GM12878 (cell line): ENCODE results near the gene STON2.

Source experiments
- CHD1 ChIP-seq: IDR thresholded peaks from 2 replicates; pipeline ENCODE4 v1.6.1; 2012; ENCODE audit warnings: low read depth, low read length, improper control_type of control experiment
- HDAC6 ChIP-seq: fragments of 200-600 bp; sonication (generic); IDR thresholded peaks from one replicate; pipeline ENCODE4 v1.8.0; 2017; ENCODE audit warnings: antibody characterized with exemption; ENCODE audit not compliant: unreplicated experiment
- HDGF ChIP-seq: fragments of 450-650 bp; IDR thresholded peaks from 2 replicates; pipeline ENCODE4 v1.6.1; 2016; ENCODE audit warnings: antibody characterized with exemption
- KAT2A ChIP-seq: conservative IDR thresholded peaks from 2 replicates; pipeline ENCODE4 v1.6.1; 2011; ENCODE audit warnings: low read depth, low read length; ENCODE audit not compliant: control insufficient read depth
- MTA3 ChIP-seq: IDR thresholded peaks from 2 replicates; pipeline ENCODE4 v1.6.1; 2012; ENCODE audit warnings: low read length, inconsistent platforms, borderline replicate concordance
- MYC ChIP-seq: IDR thresholded peaks from 2 replicates; pipeline ENCODE4 v1.6.1; 2011; ENCODE audit warnings: mild to moderate bottlenecking, low read length, moderate library complexity, inconsistent platforms; ENCODE audit not compliant: insufficient read depth, insufficient replicate concordance, insufficient read length, severe bottlenecking
- NRF1 ChIP-seq: conservative IDR thresholded peaks from 2 replicates; pipeline ENCODE4 v1.6.1; 2011; ENCODE audit warnings: mild to moderate bottlenecking, low read depth, low read length, improper control_type of control experiment
- POLR2A ChIP-seq: IDR thresholded peaks from 2 replicates; pipeline ENCODE4 v1.6.1; 2011; ENCODE audit warnings: low read depth, mild to moderate bottlenecking, low read length
- RFX5 ChIP-seq: IDR thresholded peaks from 2 replicates; pipeline ENCODE4 v1.6.1; 2011; ENCODE audit warnings: low read depth, low read length, improper control_type of control experiment
- TCF12 ChIP-seq: IDR thresholded peaks from 2 replicates; pipeline ENCODE4 v1.6.1; 2011; ENCODE audit warnings: low read depth, mild to moderate bottlenecking, low read length
- ZNF24 ChIP-seq: fragments of 450-650 bp; IDR thresholded peaks from 2 replicates; pipeline ENCODE4 v1.6.1; 2017; ENCODE audit warnings: antibody characterized with exemption, mild to moderate bottlenecking
- ZSCAN29 ChIP-seq: fragments of 450-650 bp; IDR thresholded peaks from 2 replicates; pipeline ENCODE4 v1.6.1; 2017; ENCODE audit warnings: mild to moderate bottlenecking, moderate library complexity
- TF ChIP-seq, protein P1 (sequence below): IDR thresholded peaks from 2 replicates; pipeline ENCODE4 v1.6.1; 2012; ENCODE audit warnings: low read depth, low read length, improper control_type of control experiment
- TF ChIP-seq, protein P2 (sequence below), 3 experiments: IDR thresholded peaks in 2 of 3; conservative IDR thresholded peaks in 1 of 3; 2 replicates each; pipeline ENCODE4 v1.5.1; 2011; ENCODE audit warnings: low read depth in 3 of 3, low read length in 3 of 3, mild to moderate bottlenecking in 3 of 3, control low read depth in 2 of 3, moderate library complexity in 2 of 3, inconsistent platforms in 1 of 3, mixed read lengths in 1 of 3; ENCODE audit not compliant: control insufficient read depth in 2 of 3, insufficient read depth in 1 of 3; ENCODE audit errors: extremely low read depth in 1 of 3

DNA sequence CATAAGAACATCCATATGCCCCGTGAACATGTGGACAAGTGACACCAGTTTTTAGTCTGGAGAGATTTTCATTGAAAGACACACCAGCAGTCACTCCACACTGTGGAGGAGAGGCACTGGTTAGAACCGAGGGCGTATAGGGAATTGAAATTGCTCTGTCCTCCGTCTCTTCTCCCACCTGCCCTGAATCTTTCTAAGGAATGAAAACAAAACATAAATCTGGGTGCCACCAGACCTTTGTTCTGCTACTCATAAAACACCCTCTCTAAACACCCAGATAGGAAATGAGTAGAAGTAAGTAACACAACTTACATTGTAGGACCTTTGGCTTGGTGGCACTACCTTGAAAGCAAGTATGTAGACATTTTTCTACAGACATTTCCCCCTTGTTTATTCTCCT, 37.1 kb upstream of the STON2 start:
- TF ChIP-seq, protein P1, sequence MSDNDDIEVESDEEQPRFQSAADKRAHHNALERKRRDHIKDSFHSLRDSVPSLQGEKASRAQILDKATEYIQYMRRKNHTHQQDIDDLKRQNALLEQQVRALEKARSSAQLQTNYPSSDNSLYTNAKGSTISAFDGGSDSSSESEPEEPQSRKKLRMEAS, result no peak
- TF ChIP-seq HDAC6 (no peak), NRF1 (no peak), CHD1 (no peak), MYC (no peak), KAT2A (no peak), TCF12 (no peak), MTA3 (no peak), ZNF24 (no peak), RFX5 (no peak), HDGF (no peak), POLR2A (no peak), ZSCAN29 (no peak)
- TF ChIP-seq, protein P2, sequence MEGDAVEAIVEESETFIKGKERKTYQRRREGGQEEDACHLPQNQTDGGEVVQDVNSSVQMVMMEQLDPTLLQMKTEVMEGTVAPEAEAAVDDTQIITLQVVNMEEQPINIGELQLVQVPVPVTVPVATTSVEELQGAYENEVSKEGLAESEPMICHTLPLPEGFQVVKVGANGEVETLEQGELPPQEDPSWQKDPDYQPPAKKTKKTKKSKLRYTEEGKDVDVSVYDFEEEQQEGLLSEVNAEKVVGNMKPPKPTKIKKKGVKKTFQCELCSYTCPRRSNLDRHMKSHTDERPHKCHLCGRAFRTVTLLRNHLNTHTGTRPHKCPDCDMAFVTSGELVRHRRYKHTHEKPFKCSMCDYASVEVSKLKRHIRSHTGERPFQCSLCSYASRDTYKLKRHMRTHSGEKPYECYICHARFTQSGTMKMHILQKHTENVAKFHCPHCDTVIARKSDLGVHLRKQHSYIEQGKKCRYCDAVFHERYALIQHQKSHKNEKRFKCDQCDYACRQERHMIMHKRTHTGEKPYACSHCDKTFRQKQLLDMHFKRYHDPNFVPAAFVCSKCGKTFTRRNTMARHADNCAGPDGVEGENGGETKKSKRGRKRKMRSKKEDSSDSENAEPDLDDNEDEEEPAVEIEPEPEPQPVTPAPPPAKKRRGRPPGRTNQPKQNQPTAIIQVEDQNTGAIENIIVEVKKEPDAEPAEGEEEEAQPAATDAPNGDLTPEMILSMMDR (IDR thresholded peaks at IDR 0.05 in 2 of 3, conservative IDR thresholded peaks at IDR 0.05 in 1 of 3; ENCODE audit: control insufficient read depth in 2 of 3, extremely low read depth in 1 of 3, insufficient read depth in 1 of 3, low read depth in 3 of 3, low read length in 3 of 3), result no peak
